Brain microvascular endothelial cell (primary cell): ENCODE results near the gene FCER1G.
"Not testable (repeated sequence)": the region's sequence is repeated elsewhere in the genome, so short reads cannot be mapped to it uniquely, and the experiment has no call there.

Experiments
- DNase-seq: peaks from one replicate; pipeline ENCODE4 v3.0.0-alpha.2; 2020
- H3K27ac ChIP-seq: fragments of 250-450 bp; sonication (Bioruptor Pico); 2 replicates; pipeline ENCODE4 v1.5.1; 2020; ENCODE audit warnings: mild to moderate bottlenecking, moderate library complexity
- H3K27me3 ChIP-seq: fragments of 250-450 bp; sonication (Bioruptor Pico); replicated peaks from 2 replicates; pipeline ENCODE4 v1.5.1; 2020; ENCODE audit warnings: mild to moderate bottlenecking
- H3K36me3 ChIP-seq: fragments of 250-450 bp; sonication (Bioruptor Pico); replicated peaks from 2 replicates; pipeline ENCODE4 v1.5.1; 2020; ENCODE audit warnings: mild to moderate bottlenecking
- H3K4me3 ChIP-seq: 2 replicates; pipeline ENCODE4 v1.5.1; 2011; ENCODE audit warnings: low read depth, mild to moderate bottlenecking, control low read depth, low read length, moderate library complexity
- CTCF ChIP-seq: IDR thresholded peaks from 2 replicates; pipeline ENCODE4 v1.5.1; 2011; ENCODE audit warnings: low read depth, mild to moderate bottlenecking, moderate library complexity, low read length, control low read depth, inconsistent platforms; ENCODE audit errors: missing control alignments
- in situ Hi-C: cut with HindIII; loops from 2 replicates; pipeline ENCODE4 v1.10.0; 2017; ENCODE audit warnings: low sequenced_read_pairs, low pct_ligation_motif_present

The FCER1G gene

GRCh38 chr1:161235957-161236775, 21.1 kb downstream of the FCER1G start:
- H3K36me3 ChIP-seq = no peaks in the 10 kb centered on the region
- no peak for TF ChIP-seq CTCF
- no peak for DNase-seq
- H3K27me3 ChIP-seq = no peaks in the 10 kb centered on the region
- H3K27ac ChIP-seq = no peak overlapping the region
- in situ Hi-C loops = no loop called here
- H3K4me3 ChIP-seq = no peak overlapping the region

- no peak within 1 kb of the TSS for H3K27ac ChIP-seq
- in situ Hi-C loops = no loop called here
- TF ChIP-seq CTCF = no peak
These were observed 23.0 kb downstream of the FCER1G start, which contains the start of gene NR1I3 for GRCh38 chr1:161238039-161238473. TSS of gene NR1I3 (minus strand) at chr1:161238203. CDS start at chr1:161236565, 1,638 bp downstream.

GRCh38 chr1:161241682-161242081, 26.6 kb downstream of the FCER1G start:
- Histone ChIP-seq H3K27ac (no peak overlapping the region), H3K4me3 (no peak overlapping the region), H3K27me3 (no peaks in the 10 kb centered on the region), H3K36me3 (no peaks in the 10 kb centered on the region)
- no peak for TF ChIP-seq CTCF
- in situ Hi-C loops = no loop called here
- DNase-seq = no peak

More at GRCh38 chr1:161238039-161238473, 23.0 kb downstream of the FCER1G start, which contains the start of gene NR1I3:
- H3K36me3 ChIP-seq = no peaks in the 10 kb centered on the region
- no peak for DNase-seq
- no peaks in the 10 kb centered on the region for H3K27me3 ChIP-seq
- H3K4me3 ChIP-seq = no peak within 1 kb of the TSS

GRCh38 chr1:161242313-161242712, 27.2 kb downstream of the FCER1G start:
- Histone ChIP-seq H3K27me3 (no peaks in the 10 kb centered on the region), H3K36me3 (no peaks in the 10 kb centered on the region), H3K27ac (no peak overlapping the region), H3K4me3 (no peak overlapping the region)
- DNase-seq = no peak
- in situ Hi-C loops = no loop called here
- no peak for TF ChIP-seq CTCF

GRCh38 chr1:161244888-161245287, 29.8 kb downstream of the FCER1G start:
- no peaks in the 10 kb centered on the region for H3K27me3 ChIP-seq
- in situ Hi-C loops = no loop called here
- H3K27ac ChIP-seq = no peak overlapping the region
- H3K4me3 ChIP-seq = no peak overlapping the region
- no peak for DNase-seq
- H3K36me3 ChIP-seq = no peaks in the 10 kb centered on the region
- no peak for TF ChIP-seq CTCF

- in situ Hi-C loops, H3K27ac ChIP-seq, H3K4me3 ChIP-seq, H3K27me3 ChIP-seq, H3K36me3 ChIP-seq, DNase-seq: not testable (repeated sequence)
These were observed 35.0 kb downstream of the FCER1G start for GRCh38 chr1:161250100-161250499.
